HepG2 (cell line): ENCODE measurements around the gene LRRC42. TPM values are rescaled to one million over a fixed set of nuclear protein-coding genes. Genes with fewer than 3 reads are reported as not detected.

Experiments
- ATAC-seq: fragments of 200-7000 bp; cut with Tn5 transposase; 3 replicates; pipeline ENCODE4 v1.9.1; 2020; ENCODE audit warnings: mild to moderate bottlenecking, moderate library complexity
- BruUV-seq: library from RNA; stranded (reverse); fragments of 400-500 nt; replicated peaks from 2 replicates; lab custom pipeline; 2021; lab: Mats Ljungman, UMichigan
- CTCF ChIA-PET: fragments of 300-600 bp; formaldehyde crosslinking; extraction: SDS; loops from one replicate; lab custom pipeline; 2021; ENCODE audit warnings: low total read pairs, inconsistent platforms, low intra/inter-chr PET ratio; lab: Yijun Ruan, JAX
- POLR2A ChIA-PET: fragments of 350-600 bp; sonication (Branson Sonifier 250); formaldehyde crosslinking; loops from one replicate; lab custom pipeline; 2020; ENCODE audit warnings: antibody characterized with exemption, inconsistent platforms; lab: Yijun Ruan, JAX
- DNase-seq: peaks from one replicate; pipeline ENCODE4 v3.0.0-alpha.2; 2015; ENCODE audit warnings: low spot score
- FAIRE-seq: peaks from 3 replicates; lab custom pipeline; 2011; peaks lifted over from hg19 to GRCh38; lab: Jason Lieb, UNC
- H2AFZ ChIP-seq: one replicate; pipeline ENCODE4 v1.6.1; 2011; ENCODE audit warnings: low read length, inconsistent platforms
- H3K27ac ChIP-seq: fragments of 300-600 bp; 3 replicates; pipeline ENCODE4 v1.8.0; 2011; ENCODE audit warnings: mixed run types, mild to moderate bottlenecking, mixed read lengths, low read length, inconsistent platforms; ENCODE audit not compliant: insufficient read depth; ENCODE audit errors: extremely low read length
- H3K27me3 ChIP-seq, 2 experiments: fragments of 200-600 bp in 1 of 2; 2 replicates in 1 of 2; 3 replicates in 1 of 2; pipeline versions ENCODE4 v1.6.0 to v1.8.0; 2011; ENCODE audit warnings: low read length in 2 of 2, mild to moderate bottlenecking in 2 of 2, moderate library complexity in 2 of 2, inconsistent platforms in 1 of 2; ENCODE audit not compliant: insufficient read depth in 2 of 2, control insufficient read depth in 1 of 2
- H3K36me3 ChIP-seq, 2 experiments: fragments of 200-600 bp in 1 of 2; replicated peaks in 1 of 2; 2 replicates in 1 of 2; 3 replicates in 1 of 2; pipeline versions ENCODE4 v1.5.1 to v1.8.0; 2011; ENCODE audit warnings: low read length in 2 of 2, inconsistent platforms in 1 of 2; ENCODE audit not compliant: insufficient read depth in 2 of 2, control insufficient read depth in 1 of 2
- H3K4me1 ChIP-seq: 2 replicates; pipeline ENCODE4 v1.5.1; 2012; ENCODE audit warnings: low read length, inconsistent platforms; ENCODE audit not compliant: insufficient read depth
- H3K4me2 ChIP-seq: 2 replicates; pipeline ENCODE4 v1.6.0; 2011; ENCODE audit warnings: low read depth, low read length, inconsistent platforms
- H3K4me3 ChIP-seq, 3 experiments: fragments of 200-600 bp in 1 of 3; sonication (generic), shearing (Covaris generic) in 1 of 3; replicated peaks in 1 of 3; 2 replicates each; pipeline ENCODE4 v1.5.1; 2011 to 2016; ENCODE audit warnings: low read length in 3 of 3, inconsistent platforms in 2 of 3, low read depth in 2 of 3, mild to moderate bottlenecking in 2 of 3, control low read depth in 1 of 3, mixed read lengths in 1 of 3; ENCODE audit not compliant: insufficient read depth in 1 of 3
- H3K79me2 ChIP-seq: one replicate; pipeline ENCODE4 v1.6.1; 2011; ENCODE audit warnings: low read length, inconsistent platforms; ENCODE audit not compliant: insufficient read depth
- H3K9ac ChIP-seq: 2 replicates; pipeline ENCODE4 v1.6.0; 2011; ENCODE audit warnings: mild to moderate bottlenecking, low read depth, low read length, inconsistent platforms; ENCODE audit not compliant: insufficient read depth
- H3K9me3 ChIP-seq: 2 replicates; pipeline ENCODE4 v1.5.1; 2012; ENCODE audit warnings: mild to moderate bottlenecking, low read length
- H4K20me1 ChIP-seq: 2 replicates; pipeline ENCODE4 v1.6.0; 2011; ENCODE audit warnings: inconsistent platforms, mild to moderate bottlenecking, low read length, moderate library complexity; ENCODE audit not compliant: insufficient read depth
- ZBTB46 ChIP-seq: sonication (generic); formaldehyde crosslinking; IDR thresholded peaks from 2 replicates; pipeline ENCODE4 v1.4.0; 2020; ENCODE audit warnings: mild to moderate bottlenecking, missing genetic modification reagents, borderline replicate concordance
- ZNF281 ChIP-seq: sonication (generic); formaldehyde crosslinking; IDR thresholded peaks from 2 replicates; pipeline ENCODE4 v1.4.0; 2020; ENCODE audit warnings: missing genetic modification reagents, borderline replicate concordance
- WGBS: methylation state at CpG from one replicate; pipeline ENCODE4 v1.1.6; 2017; ENCODE audit warnings: low lambda C conversion rate; 5-methylcytosine and 5-hydroxymethylcytosine counted together
- in situ Hi-C: cut with HindIII; loops from 2 replicates; pipeline ENCODE4 v1.10.0; 2017; ENCODE audit warnings: low pct_unique_long_range_greater_than_20kb; ENCODE audit not compliant: extremely low pct_ligation_motif_present
- intact Hi-C: fragments of 100-400 bp; cut with micrococcal nuclease; formaldehyde crosslinking; loops from one replicate; pipeline ENCODE4 v1.10.0; 2022; ENCODE audit not compliant: unreplicated experiment
- polyA plus RNA-seq, 8 experiments: library from polyadenylated mRNA; depleted of rRNA in 3 of 8; stranded (reverse) in 7 of 8; unstranded in 1 of 8; fragments of >200 nt; fragmentation: Illumina TruSeq in 4 of 8; extraction: Trizol in 4 of 8; gene quantifications; 2 replicates each; pipeline versions ENCODE4 v1.2.1 to v1.2.3, GENCODE V29; 2011 to 2016; ENCODE audit warnings: low read depth in 4 of 8, missing spikeins in 1 of 8, mixed read lengths in 1 of 8; ENCODE audit not compliant: insufficient read depth in 1 of 8
- total RNA-seq, 5 experiments: library from RNA; depleted of rRNA; stranded (reverse); fragments of >200 nt; fragmentation: Illumina TruSeq; extraction: Trizol; gene quantifications; 2 replicates each; pipeline ENCODE4 v1.2.3, GENCODE V29; 2016; ENCODE audit warnings: low read depth in 1 of 5

LRRC42 gene
- total and polyA plus RNA-seq, 2 of the 13 experiments (the other 11 are each of a cell fraction or from before 2014, with no cell fraction given), result 30.6 to 43.6 TPM

GRCh38 chr1:53975861-53976260 is 29.7 kb downstream of the LRRC42 start:
- BruUV-seq, result no TSS peak
- 87% methylated on average over 7 of the region's 7 CpGs for WGBS
- in situ Hi-C loops (no loop called here), intact Hi-C loops (no loop called here)
- ChIA-PET CTCF (no interaction called here), POLR2A (no interaction called here)
- FAIRE-seq (no peak), ATAC-seq (no peak), DNase-seq (no peak)
- Histone ChIP-seq H3K79me2 (no peaks in the 10 kb centered on the region), H3K4me2 (no peak overlapping the region), H2AFZ (no peak overlapping the region), H3K9ac (no peak overlapping the region), H3K4me1 (peaks cover 20% of the 10 kb centered on the region), H3K36me3 (no peaks in the 10 kb centered on the region), H3K4me3 (no peak overlapping the region), H3K27me3 (no peaks in the 10 kb centered on the region), H3K27ac (no peak overlapping the region), H4K20me1 (no peaks in the 10 kb centered on the region), H3K9me3 (no peaks in the 10 kb centered on the region)
- TF ChIP-seq ZBTB46 (CRISPR knock-in tag), result no peak
- TF ChIP-seq ZNF281 (CRISPR knock-in tag), result no peak
